C4-2B (cell line): ENCODE results near the gene ITGB3BP.

Experiments
- ZFX ChIP-seq: fragments of 450-650 bp; IDR thresholded peaks from 2 replicates; pipeline ENCODE4 v1.6.1; 2017
- TF ChIP-seq, protein P1 (sequence below): fragments of 450-650 bp; conservative IDR thresholded peaks from 2 replicates; pipeline ENCODE4 v1.5.1; 2017; ENCODE audit warnings: mild to moderate bottlenecking

GRCh38 chr1:63487336-63488065 is 35.5 kb downstream of the ITGB3BP start:
- TF ChIP-seq, protein P1, sequence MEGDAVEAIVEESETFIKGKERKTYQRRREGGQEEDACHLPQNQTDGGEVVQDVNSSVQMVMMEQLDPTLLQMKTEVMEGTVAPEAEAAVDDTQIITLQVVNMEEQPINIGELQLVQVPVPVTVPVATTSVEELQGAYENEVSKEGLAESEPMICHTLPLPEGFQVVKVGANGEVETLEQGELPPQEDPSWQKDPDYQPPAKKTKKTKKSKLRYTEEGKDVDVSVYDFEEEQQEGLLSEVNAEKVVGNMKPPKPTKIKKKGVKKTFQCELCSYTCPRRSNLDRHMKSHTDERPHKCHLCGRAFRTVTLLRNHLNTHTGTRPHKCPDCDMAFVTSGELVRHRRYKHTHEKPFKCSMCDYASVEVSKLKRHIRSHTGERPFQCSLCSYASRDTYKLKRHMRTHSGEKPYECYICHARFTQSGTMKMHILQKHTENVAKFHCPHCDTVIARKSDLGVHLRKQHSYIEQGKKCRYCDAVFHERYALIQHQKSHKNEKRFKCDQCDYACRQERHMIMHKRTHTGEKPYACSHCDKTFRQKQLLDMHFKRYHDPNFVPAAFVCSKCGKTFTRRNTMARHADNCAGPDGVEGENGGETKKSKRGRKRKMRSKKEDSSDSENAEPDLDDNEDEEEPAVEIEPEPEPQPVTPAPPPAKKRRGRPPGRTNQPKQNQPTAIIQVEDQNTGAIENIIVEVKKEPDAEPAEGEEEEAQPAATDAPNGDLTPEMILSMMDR, result no peak
- TF ChIP-seq ZFX, result no peak
